Ascending aorta (tissue), 2 donors: Measurements from ENCODE around the gene KCNC3. TPM values are rescaled to one million over a fixed set of nuclear protein-coding genes. Genes with fewer than 3 reads are reported as not detected.

ENCODE experiments used
- DNase-seq, 2 donors: peaks; one replicate each; pipeline ENCODE4 v3.0.0-alpha.2; 2019; ENCODE audit warnings: low spot score in 2 of 2
- H3K27ac ChIP-seq, 2 donors: fragments of 200-600 bp; sonication (generic); one replicate each; pipeline ENCODE4 v1.5.1; 2016 to 2017; ENCODE audit warnings: mild to moderate bottlenecking in 1 of 2
- H3K27me3 ChIP-seq: fragments of 200-600 bp; sonication (generic); one replicate; pipeline ENCODE4 v1.5.1; 2017
- H3K36me3 ChIP-seq, 2 donors: fragments of 200-600 bp; sonication (generic); one replicate each; pipeline ENCODE4 v1.5.1; 2016
- H3K4me1 ChIP-seq, 2 donors: fragments of 200-600 bp; sonication (generic); one replicate each; pipeline ENCODE4 v1.5.1; 2016 to 2017; ENCODE audit warnings: mild to moderate bottlenecking in 1 of 2
- H3K4me3 ChIP-seq, 2 donors: fragments of 200-600 bp; sonication (generic); one replicate each; pipeline ENCODE4 v1.5.1; 2016 to 2017; ENCODE audit warnings: mild to moderate bottlenecking in 1 of 2
- H3K9me3 ChIP-seq, 2 donors: fragments of 200-600 bp; sonication (generic); one replicate each; pipeline ENCODE4 v1.5.1; 2016
- intact Hi-C: fragments of 100-400 bp; cut with DNase I; formaldehyde crosslinking; loops from one replicate; pipeline ENCODE4 v1.15.1; 2023
- total RNA-seq: library from RNA; depleted of rRNA; stranded (reverse); fragments of >200 nt; gene quantifications from one replicate; pipeline ENCODE4 v1.1.0, GENCODE V29; 2016
- TF ChIP-seq, protein P1 (sequence below), 3 experiments: fragments of 200-600 bp in 2 of 3; fragments of 450-650 bp in 1 of 3; sonication (generic) in 2 of 3; IDR thresholded peaks; one replicate each; pipeline ENCODE4 v1.5.1; 2016 to 2019; ENCODE audit warnings: antibody characterized with exemption in 3 of 3, mild to moderate bottlenecking in 1 of 3, moderate library complexity in 1 of 3

Gene KCNC3
- total RNA-seq, 1 donor from 2014 or later: 3.8 TPM

DNA sequence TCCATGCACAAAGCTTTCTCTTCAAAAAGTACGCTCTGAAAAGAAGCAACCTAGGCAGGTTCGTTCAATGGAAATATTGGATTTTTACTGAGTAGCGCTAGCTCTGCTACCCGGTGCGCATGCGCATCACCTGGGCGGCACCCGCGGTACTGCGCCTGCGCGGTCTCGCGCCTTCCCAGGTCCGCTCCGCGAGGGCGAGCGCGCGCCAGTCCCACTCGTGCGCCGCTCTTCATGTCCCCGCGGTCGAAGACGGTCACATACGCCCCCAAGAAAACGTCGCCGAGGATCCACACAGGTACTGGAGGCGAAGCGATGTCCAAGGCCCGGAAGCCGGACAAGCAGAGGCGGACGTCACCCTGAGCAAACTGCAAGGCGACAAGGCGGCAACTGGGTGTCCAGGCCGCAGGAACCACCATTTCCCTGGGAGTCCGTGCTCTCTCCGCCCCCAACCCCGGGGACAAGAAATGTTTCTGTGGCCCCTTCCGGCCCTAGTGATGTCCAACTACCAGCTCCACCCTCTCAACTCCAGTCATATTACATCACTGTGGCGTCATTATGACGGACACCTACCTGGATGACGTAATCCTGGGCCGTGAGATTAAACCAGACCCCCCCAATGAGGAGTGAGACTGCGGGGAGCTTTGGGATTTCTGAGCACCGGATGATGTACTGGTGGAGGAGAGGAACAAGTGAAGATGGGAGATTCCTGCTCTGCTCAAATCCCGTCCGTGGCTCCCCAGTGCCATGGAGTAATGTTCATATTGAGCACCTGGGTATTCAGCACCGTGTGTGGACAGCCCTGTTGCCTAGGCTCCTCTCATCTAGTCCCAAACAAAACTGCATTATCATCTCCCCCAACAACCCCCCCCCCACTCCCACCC is 4.8 kb upstream of the KCNC3 start:
- peak overlapping the region; percentile 24 to 53 for H3K4me3 ChIP-seq
- H3K4me1 ChIP-seq: peaks cover 0 to 13% of the 10 kb centered on the region in 2 donors
- no peaks in the 10 kb centered on the region for H3K27me3 ChIP-seq
- TF ChIP-seq, protein P1, sequence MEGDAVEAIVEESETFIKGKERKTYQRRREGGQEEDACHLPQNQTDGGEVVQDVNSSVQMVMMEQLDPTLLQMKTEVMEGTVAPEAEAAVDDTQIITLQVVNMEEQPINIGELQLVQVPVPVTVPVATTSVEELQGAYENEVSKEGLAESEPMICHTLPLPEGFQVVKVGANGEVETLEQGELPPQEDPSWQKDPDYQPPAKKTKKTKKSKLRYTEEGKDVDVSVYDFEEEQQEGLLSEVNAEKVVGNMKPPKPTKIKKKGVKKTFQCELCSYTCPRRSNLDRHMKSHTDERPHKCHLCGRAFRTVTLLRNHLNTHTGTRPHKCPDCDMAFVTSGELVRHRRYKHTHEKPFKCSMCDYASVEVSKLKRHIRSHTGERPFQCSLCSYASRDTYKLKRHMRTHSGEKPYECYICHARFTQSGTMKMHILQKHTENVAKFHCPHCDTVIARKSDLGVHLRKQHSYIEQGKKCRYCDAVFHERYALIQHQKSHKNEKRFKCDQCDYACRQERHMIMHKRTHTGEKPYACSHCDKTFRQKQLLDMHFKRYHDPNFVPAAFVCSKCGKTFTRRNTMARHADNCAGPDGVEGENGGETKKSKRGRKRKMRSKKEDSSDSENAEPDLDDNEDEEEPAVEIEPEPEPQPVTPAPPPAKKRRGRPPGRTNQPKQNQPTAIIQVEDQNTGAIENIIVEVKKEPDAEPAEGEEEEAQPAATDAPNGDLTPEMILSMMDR (IDR thresholded peaks at IDR 0.05): no peak
- DNase-seq: peak in 1 of 2 donors; percentile 80
- H3K9me3 ChIP-seq: no peaks in the 10 kb centered on the region
- no peaks in the 10 kb centered on the region for H3K36me3 ChIP-seq
- intact Hi-C loops: no loop called here
- peak overlapping the region; percentile 24 to 46 for H3K27ac ChIP-seq

- H3K4me1 ChIP-seq: peaks cover 0 to 13% of the 10 kb centered on the region in 2 donors
- no peaks in the 10 kb centered on the region for H3K27me3 ChIP-seq
- no peaks in the 10 kb centered on the region for H3K36me3 ChIP-seq
- peak overlapping the region; percentile 24 to 53 for H3K4me3 ChIP-seq
- DNase-seq: peak; percentile 74 to 92
- TF ChIP-seq, protein P1 (IDR thresholded peaks at IDR 0.05): no peak
- intact Hi-C loops: no loop called here
- peak overlapping the region; percentile 24 to 31 for H3K27ac ChIP-seq
- no peaks in the 10 kb centered on the region for H3K9me3 ChIP-seq
These were observed 4.1 kb upstream of the KCNC3 start for GRCh38 chr19:50333235-50333736.

DNA sequence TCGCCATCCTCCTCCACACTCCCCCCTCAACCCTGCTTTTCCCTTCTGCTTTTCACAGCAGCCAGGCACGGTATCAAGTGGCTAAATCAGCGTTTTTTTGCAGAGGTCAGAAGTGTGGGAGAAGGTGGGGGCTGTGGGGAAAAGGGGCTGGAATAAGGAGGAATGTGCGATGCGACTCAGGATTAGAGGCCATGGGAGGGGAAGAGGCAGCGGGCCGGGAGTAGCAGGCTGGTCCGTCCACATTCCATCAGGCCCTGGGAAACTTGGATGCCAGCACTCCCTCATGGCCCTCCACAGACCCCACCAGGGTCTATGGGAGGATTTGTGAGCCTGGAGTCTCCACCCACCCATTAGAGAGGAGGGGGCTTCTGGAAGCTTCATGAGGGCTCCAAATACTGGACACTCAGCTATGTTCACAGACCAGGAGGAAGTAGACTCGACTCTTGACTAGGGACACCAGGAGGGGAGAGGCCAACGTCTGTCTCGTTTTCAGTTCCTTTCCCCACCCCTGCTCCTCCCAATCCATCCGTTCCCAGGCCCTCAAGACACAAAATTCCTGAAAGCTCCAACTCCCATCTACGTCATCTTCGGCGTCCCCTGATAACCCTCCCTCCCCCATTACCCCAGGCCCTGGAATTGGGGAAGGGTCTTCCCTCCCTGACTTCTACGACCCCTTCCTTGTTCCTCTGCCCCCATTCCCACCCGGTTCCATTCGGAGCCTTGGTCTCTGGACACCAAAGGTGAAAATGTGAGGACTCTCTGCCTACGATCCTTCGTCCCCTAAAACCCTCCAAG is 3.3 kb upstream of the KCNC3 start:
- Histone ChIP-seq H3K4me3 (peak overlapping the region; percentile 24 to 53), H3K27ac (peak overlapping the region; percentile 24 to 31), H3K27me3 (no peaks in the 10 kb centered on the region), H3K36me3 (no peaks in the 10 kb centered on the region), H3K9me3 (no peaks in the 10 kb centered on the region), H3K4me1 (peaks cover 0 to 13% of the 10 kb centered on the region in 2 donors)
- TF ChIP-seq, protein P1 (IDR thresholded peaks at IDR 0.05): no peak
- intact Hi-C loops: no loop called here
- DNase-seq: no peak

DNA sequence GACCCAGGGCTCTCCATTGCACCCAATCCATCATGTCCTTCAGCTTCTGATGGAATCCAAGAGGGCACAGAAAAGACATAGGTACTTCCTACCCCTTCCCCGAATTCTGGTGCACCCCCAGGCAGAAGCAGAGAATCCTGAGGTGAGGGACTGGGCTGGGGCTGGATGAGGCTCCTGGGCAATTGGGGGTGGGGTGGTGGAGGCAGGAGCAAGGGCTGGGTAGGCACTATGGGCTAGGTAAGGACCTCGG is 2.7 kb upstream of the KCNC3 start:
- H3K9me3 ChIP-seq: no peaks in the 10 kb centered on the region
- intact Hi-C loops: no loop called here
- no peaks in the 10 kb centered on the region for H3K27me3 ChIP-seq
- no peaks in the 10 kb centered on the region for H3K36me3 ChIP-seq
- DNase-seq: no peak
- TF ChIP-seq, protein P1 (IDR thresholded peaks at IDR 0.05): no peak
- H3K4me3 ChIP-seq: no peak overlapping the region
- H3K4me1 ChIP-seq: peaks cover 0 to 13% of the 10 kb centered on the region in 2 donors
- peak overlapping the region; percentile 0 to 24 for H3K27ac ChIP-seq

GRCh38 chr19:50331221-50331993 is 2.2 kb upstream of the KCNC3 start:
- intact Hi-C loops: no loop called here
- H3K4me3 ChIP-seq: peak overlapping the region; percentile 42 to 55
- no peak for DNase-seq

More at GRCh38 chr19:50331221-50331993, 2.2 kb upstream of the KCNC3 start:
- H3K27me3 ChIP-seq: no peaks in the 10 kb centered on the region
- H3K36me3 ChIP-seq: no peaks in the 10 kb centered on the region
- H3K9me3 ChIP-seq: no peaks in the 10 kb centered on the region
- TF ChIP-seq, protein P1 (IDR thresholded peaks at IDR 0.05): no peak
- H3K4me1 ChIP-seq: peaks cover 0 to 13% of the 10 kb centered on the region in 2 donors
- H3K27ac ChIP-seq: peak overlapping the region; percentile 0 to 24
